Iris pigment epithelial cell (primary cell): ENCODE data around the gene AIPL1.
A peak's percentile ranks its signal among the peaks of the same experiment; 100 is the strongest.
"Not testable (repeated sequence)": the region's sequence is repeated elsewhere in the genome, so short reads cannot be mapped to it uniquely, and the experiment has no call there.

Experiments used
- DNase-seq: peaks from one replicate; pipeline ENCODE4 v3.0.0-alpha.2; 2011; ENCODE audit warnings: low read depth

The AIPL1 gene

GRCh38 chr17:6435051-6435450 lies at the start of gene AIPL1:
AIPL1 (minus strand) TSS chr17:6435121; CDS start chr17:6435104, 17 bp downstream.
- DNase-seq, result no peak

GRCh38 chr17:6483507-6483906 lies 48.6 kb upstream of the AIPL1 start:
- DNase-seq, result no peak

- DNase-seq, result not testable (repeated sequence)
Measured at GRCh38 chr17:6482796-6483195, 47.9 kb upstream of the AIPL1 start.

GRCh38 chr17:6482105-6482455 lies 47.2 kb upstream of the AIPL1 start:
- DNase-seq, result no peak

- no peak for DNase-seq
Measured at GRCh38 chr17:6480303-6480675, 45.4 kb upstream of the AIPL1 start.

- no peak for DNase-seq
Measured at GRCh38 chr17:6479622-6480302, 44.8 kb upstream of the AIPL1 start.

- DNase-seq, result no peak
Measured at GRCh38 chr17:6478486-6478885, 43.6 kb upstream of the AIPL1 start.

- DNase-seq, result no peak
Measured at GRCh38 chr17:6477831-6478383, 43.0 kb upstream of the AIPL1 start.

- no peak for DNase-seq
Measured at GRCh38 chr17:6476810-6477179, 41.9 kb upstream of the AIPL1 start.

- DNase-seq, result no peak
Measured at GRCh38 chr17:6476076-6476809, 41.3 kb upstream of the AIPL1 start.

- no peak for DNase-seq
Measured at GRCh38 chr17:6475411-6475810, 40.5 kb upstream of the AIPL1 start.

- no peak for DNase-seq
Measured at GRCh38 chr17:6474906-6475305, 40.0 kb upstream of the AIPL1 start.

GRCh38 chr17:6474376-6474775 lies 39.5 kb upstream of the AIPL1 start:
- DNase-seq, result no peak

GRCh38 chr17:6473128-6473767 lies 38.3 kb upstream of the AIPL1 start:
- DNase-seq, result peak; percentile 61

GRCh38 chr17:6472517-6472916 lies 37.6 kb upstream of the AIPL1 start:
- no peak for DNase-seq

- peak; percentile 44 for DNase-seq
Measured at GRCh38 chr17:6471531-6472465, 36.9 kb upstream of the AIPL1 start.

GRCh38 chr17:6470751-6471521 lies 36.0 kb upstream of the AIPL1 start:
- no peak for DNase-seq

- no peak for DNase-seq
Measured at GRCh38 chr17:6470146-6470718, 35.3 kb upstream of the AIPL1 start.

GRCh38 chr17:6468051-6468790 lies 33.3 kb upstream of the AIPL1 start:
- DNase-seq, result no peak

GRCh38 chr17:6467567-6467966 lies 32.6 kb upstream of the AIPL1 start:
- no peak for DNase-seq
